HT-29 (cell line): ENCODE measurements around the gene LRRC63. TPM values are rescaled to one million over a fixed set of nuclear protein-coding genes. Genes with fewer than 3 reads are reported as not detected.

Experiments
- DNase-seq: peaks from one replicate; pipeline ENCODE4 v3.0.0-alpha.2; 2015; ENCODE audit warnings: low spot score
- small RNA-seq: library from RNA; depleted of rRNA; stranded (forward); fragments of <200 nt; gene quantifications from one replicate; pipeline ENCODE3, GENCODE V24; 2014
- total RNA-seq: library from RNA; depleted of rRNA; stranded (reverse); fragments of >200 nt; shearing (Covaris generic); gene quantifications from 2 replicates; pipeline ENCODE4 v1.2.3, GENCODE V29; 2014; rRNA removed

The LRRC63 gene
- total RNA-seq, 1 experiment from 2014 or later: not detected

- DNase-seq: no peak
Observed at GRCh38 chr13:46311217-46311616, 99.5 kb downstream of the LRRC63 start.

- DNase-seq: no peak
Observed at GRCh38 chr13:46313024-46313423, 101.3 kb downstream of the LRRC63 start.

- DNase-seq: no peak
Observed at GRCh38 chr13:46313432-46314257, 101.9 kb downstream of the LRRC63 start.

- no peak for DNase-seq
Observed at GRCh38 chr13:46314587-46314986, 102.9 kb downstream of the LRRC63 start.

- DNase-seq: no peak
Observed at GRCh38 chr13:46315036-46315435, 103.3 kb downstream of the LRRC63 start.

- no peak for DNase-seq
Observed at GRCh38 chr13:46315491-46316075, 103.9 kb downstream of the LRRC63 start.

GRCh38 chr13:46317120-46317519 is 105.4 kb downstream of the LRRC63 start:
- no peak for DNase-seq

- DNase-seq: no peak
Observed at GRCh38 chr13:46318986-46319385, 107.3 kb downstream of the LRRC63 start.

GRCh38 chr13:46320406-46320805 is 108.7 kb downstream of the LRRC63 start:
- no peak for DNase-seq

GRCh38 chr13:46320821-46321220 is 109.1 kb downstream of the LRRC63 start:
- DNase-seq: no peak

- peak; percentile 79 for DNase-seq
Observed at GRCh38 chr13:46321494-46322225, 109.9 kb downstream of the LRRC63 start.

- DNase-seq: no peak
Observed at GRCh38 chr13:46324976-46325375, 113.2 kb downstream of the LRRC63 start.

Small RNA genes within 50 kb of the gene (small RNA-seq; reads per million reads assigned to genes)
- gene RN7SKP5 (not detected), gene RN7SL288P (not detected)

Other genes with a start within 250 kb of the LRRC63 start
- 14.3 and 14.8 TPM in 2 replicates for gene ZC3H13, start 159.2 kb upstream of the LRRC63 start, total RNA-seq
- gene CPB2, start 106.9 kb upstream of the LRRC63 start, total RNA-seq: not detected in 2 replicates
- not detected in 2 replicates for gene LCP1, start 29.8 kb upstream of the LRRC63 start, total RNA-seq
- gene RUBCNL, start 175.3 kb downstream of the LRRC63 start, total RNA-seq: not detected in 2 replicates